GM12875 (cell line): ENCODE data around the gene FPR1.
A peak's percentile ranks its signal among the peaks of the same experiment; 100 is the strongest.

ENCODE experiments used
- H3K4me3 ChIP-seq: one replicate; pipeline ENCODE4 v1.5.1; 2011; ENCODE audit warnings: low read depth, low read length, control low read depth
- TF ChIP-seq, protein P1 (sequence below): IDR thresholded peaks from 2 replicates; pipeline ENCODE4 v1.5.1; 2011; ENCODE audit warnings: low read depth, mild to moderate bottlenecking, control low read depth, inconsistent platforms, low read length, moderate library complexity, borderline replicate concordance; ENCODE audit not compliant: insufficient read depth

FPR1 gene

DNA sequence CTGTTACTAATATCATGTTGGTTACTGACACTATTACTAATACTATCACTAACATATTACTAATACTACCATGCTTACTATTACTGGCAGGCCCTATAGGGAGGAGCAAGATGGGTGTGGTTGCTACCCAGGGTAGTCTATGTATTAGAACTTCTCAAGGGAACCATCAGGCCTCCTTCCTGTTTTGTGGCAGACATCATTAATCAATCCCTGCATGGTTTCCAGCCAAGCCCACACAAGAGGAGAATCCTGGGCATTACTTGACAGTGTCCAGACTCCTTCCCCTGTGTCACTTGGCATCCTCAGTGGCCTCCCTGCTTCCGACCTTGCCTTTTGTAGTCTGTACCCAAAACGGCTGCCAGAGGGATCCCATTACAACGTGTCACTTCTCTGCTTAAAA lies 36.8 kb downstream of the FPR1 start:
- H3K4me3 ChIP-seq, result no peak overlapping the region
- TF ChIP-seq, protein P1, sequence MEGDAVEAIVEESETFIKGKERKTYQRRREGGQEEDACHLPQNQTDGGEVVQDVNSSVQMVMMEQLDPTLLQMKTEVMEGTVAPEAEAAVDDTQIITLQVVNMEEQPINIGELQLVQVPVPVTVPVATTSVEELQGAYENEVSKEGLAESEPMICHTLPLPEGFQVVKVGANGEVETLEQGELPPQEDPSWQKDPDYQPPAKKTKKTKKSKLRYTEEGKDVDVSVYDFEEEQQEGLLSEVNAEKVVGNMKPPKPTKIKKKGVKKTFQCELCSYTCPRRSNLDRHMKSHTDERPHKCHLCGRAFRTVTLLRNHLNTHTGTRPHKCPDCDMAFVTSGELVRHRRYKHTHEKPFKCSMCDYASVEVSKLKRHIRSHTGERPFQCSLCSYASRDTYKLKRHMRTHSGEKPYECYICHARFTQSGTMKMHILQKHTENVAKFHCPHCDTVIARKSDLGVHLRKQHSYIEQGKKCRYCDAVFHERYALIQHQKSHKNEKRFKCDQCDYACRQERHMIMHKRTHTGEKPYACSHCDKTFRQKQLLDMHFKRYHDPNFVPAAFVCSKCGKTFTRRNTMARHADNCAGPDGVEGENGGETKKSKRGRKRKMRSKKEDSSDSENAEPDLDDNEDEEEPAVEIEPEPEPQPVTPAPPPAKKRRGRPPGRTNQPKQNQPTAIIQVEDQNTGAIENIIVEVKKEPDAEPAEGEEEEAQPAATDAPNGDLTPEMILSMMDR, result no peak

DNA sequence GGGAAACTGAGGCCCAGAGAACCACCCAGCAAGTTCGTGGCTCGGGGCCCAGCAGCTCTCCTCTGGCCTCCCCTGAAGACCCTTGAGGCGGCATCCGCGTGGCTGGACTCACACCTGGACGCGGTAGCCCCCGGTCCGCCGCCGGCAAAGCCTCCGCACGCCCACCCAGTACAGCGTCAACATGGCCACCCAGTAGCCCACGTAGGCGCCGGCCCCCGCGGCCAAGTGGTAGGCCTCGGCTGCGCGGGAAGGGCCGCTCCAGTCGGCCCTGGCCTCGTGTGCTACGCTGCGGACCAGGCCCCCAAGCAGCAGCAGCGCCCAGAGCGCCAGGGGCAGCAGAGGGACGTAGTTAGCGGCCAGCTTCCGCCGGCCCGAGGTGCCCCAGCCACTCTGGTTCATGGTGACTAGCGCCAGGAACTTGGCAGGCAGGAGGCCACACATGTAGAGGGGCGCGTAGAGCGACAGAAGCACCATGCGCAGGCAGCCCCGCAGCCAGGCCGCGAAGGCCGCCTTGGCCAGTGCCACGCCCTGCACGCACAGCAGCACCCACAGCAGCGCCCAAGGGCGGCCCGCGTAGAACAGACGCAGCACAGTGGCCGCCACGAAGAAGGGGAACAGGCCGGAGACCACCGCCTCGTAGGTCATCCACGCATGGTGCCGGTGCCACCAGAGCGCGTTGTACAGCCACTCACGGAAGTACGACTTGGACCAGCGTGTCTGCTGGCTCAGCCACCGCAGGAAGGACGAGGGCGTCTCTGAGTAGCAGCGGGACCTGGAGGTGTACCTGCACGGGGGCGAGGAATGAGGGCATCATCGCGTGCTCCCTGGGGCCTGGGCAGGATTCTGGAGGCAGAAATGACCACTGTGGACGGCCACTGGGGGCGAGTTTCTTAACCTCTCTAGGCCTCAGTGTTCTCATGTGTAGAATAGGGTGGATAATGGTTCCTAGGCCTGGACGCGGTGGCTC lies 38.1 kb downstream of the FPR1 start:
- TF ChIP-seq, protein P1, result no peak
- no peak overlapping the region for H3K4me3 ChIP-seq

DNA sequence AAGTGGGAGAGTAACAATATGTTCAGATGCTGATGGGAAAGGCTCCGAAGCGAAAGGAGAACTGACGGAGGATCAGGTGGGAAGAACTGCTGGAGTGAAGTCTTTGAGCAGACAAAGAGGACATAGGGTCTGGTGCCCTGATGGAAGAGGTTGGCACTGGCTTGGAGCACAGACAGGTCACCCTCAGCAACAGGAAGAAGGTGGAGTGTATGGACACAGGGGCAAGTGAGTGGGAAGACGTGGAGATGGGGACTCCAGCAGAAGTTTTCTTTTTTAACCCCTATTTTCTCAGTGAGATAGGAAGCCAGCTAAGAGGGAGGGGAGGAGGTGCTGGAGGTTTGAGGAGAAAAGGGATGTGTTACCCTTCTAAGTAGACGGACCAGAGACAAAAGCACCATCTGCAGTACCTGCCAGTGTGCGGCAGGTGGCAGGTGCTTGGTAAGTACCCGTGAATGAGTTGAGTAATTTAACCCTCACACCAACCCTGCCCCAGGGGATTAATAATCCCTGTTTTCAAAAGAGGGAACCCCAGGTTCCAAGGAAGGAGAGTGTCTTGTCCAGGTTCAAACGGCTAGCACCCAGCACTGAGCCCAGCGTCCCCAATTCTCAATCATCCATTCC lies 39.1 kb downstream of the FPR1 start:
- TF ChIP-seq, protein P1, result peak; percentile 45; the same call in 1 of the 2 replicates
- H3K4me3 ChIP-seq, result no peak overlapping the region

DNA sequence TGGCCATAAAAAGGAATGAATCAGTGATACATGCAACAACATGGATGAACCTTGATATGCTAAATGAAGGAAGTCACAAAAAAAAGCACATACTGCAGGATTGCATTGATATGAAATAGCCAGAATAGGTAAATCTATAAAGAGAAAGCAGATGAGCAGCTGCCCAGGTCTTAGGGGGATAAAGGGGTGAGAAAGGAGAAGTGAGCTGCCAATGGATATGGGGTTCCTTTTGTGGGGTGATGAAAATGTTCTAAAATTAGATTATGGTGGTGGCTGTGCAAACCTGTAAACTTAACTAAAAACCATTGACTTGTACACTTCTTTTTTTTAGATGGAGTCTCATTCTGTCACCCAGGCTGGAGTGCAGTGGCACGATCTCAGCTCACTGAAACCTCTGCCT lies 40.0 kb downstream of the FPR1 start:
- no peak overlapping the region for H3K4me3 ChIP-seq
- TF ChIP-seq, protein P1, result no peak

DNA sequence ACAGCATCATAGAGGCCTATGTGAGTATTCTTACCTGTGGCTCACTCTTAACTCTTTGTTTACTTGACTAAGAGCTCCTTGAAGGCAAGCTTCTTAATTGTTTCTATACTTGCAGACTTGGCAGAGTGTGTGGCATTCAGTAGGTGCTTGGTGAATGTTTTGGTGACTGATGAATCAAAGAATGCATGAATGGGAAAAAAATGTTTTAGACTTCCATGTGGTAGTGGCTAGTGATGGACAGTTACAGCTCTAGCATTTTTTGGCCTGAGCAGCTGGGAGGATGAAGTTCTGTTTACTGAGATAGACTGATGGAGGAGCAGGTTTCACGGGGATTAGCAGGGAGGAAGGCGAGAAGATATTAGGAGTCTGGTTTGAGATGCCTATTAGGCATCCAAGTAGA lies 41.5 kb downstream of the FPR1 start:
- TF ChIP-seq, protein P1, result no peak
- no peak overlapping the region for H3K4me3 ChIP-seq

DNA sequence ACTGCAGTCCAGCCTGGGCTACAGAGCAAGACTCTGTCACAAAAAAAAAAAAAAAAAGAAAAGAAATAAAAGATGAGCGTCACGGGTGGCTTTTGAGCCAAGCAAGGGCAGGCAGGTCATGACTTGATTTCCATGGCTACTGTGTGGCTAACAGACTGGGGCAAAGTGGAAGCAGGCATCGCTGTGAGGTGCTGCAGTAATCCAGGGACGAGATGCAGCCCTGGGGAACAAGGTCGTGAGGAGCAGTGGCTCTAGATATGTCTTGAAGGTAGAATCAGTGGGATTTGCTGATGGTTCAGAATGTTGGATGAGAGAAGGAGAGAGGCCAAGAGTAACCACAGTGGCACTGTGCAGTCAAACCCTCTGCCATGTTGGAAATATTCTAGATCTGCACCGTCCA lies 42.1 kb downstream of the FPR1 start:
- H3K4me3 ChIP-seq, result no peak overlapping the region
- TF ChIP-seq, protein P1, result no peak
